Activated naive CD8-positive, alpha-beta T cell treated with anti-CD3 and anti-CD28 coated beads for 36 hours (primary cell): ENCODE measurements around the gene FSHB. TPM values are rescaled to one million over a fixed set of nuclear protein-coding genes. Genes with fewer than 3 reads are reported as not detected.
"Not testable (repeated sequence)": the region's sequence is repeated elsewhere in the genome, so short reads cannot be mapped to it uniquely, and the experiment has no call there.

ENCODE experiments used
- DNase-seq: peaks from one replicate; pipeline ENCODE4 v3.0.0; 2021
- H3K27ac Mint-ChIP-seq: one replicate; pipeline ENCODE4 v1.8.0; 2022; ENCODE audit warnings: mild to moderate bottlenecking, moderate library complexity, mixed read lengths
- H3K27me3 Mint-ChIP-seq: one replicate; pipeline ENCODE4 v1.8.0; 2022; ENCODE audit warnings: mild to moderate bottlenecking, mixed read lengths
- H3K36me3 Mint-ChIP-seq: one replicate; pipeline ENCODE4 v1.8.0; 2021; ENCODE audit warnings: mild to moderate bottlenecking, mixed read lengths
- H3K4me1 Mint-ChIP-seq: one replicate; pipeline ENCODE4 v1.8.0; 2021; ENCODE audit warnings: mixed read lengths
- H3K4me3 Mint-ChIP-seq: one replicate; pipeline ENCODE4 v1.8.0; 2022; ENCODE audit warnings: mild to moderate bottlenecking, moderate library complexity, mixed read lengths
- H3K9me3 Mint-ChIP-seq: one replicate; pipeline ENCODE4 v1.8.0; 2022; ENCODE audit warnings: mixed read lengths
- total RNA-seq, 2 experiments: library from RNA; stranded (reverse); gene quantifications; one replicate each; pipeline ENCODE4 v1.2.3, GENCODE V29; 2021

The FSHB gene
- total RNA-seq, 2 experiments from 2014 or later, result not detected

DNA sequence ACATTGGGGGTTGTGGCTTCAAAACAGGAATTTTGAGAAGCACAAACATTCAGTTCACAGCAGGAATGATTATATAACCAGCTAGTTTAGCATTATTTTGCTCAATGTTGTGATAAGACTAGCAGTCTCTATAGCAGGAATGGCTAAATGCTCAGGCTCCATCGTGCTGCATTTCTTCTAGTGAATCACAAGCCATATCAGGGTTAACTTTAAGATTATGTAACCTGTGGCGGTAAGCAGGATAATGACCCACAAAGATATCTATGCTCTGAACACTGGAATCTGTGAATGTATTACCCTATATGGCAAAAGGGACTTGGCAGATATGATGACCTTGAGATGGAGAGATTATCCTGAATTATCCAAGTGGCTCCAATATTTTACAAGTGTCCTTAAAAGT, 14.8 kb downstream of the FSHB start:
- Mint-ChIP-seq H3K4me3 (no peak overlapping the region), H3K27ac (no peak overlapping the region), H3K9me3 (no peaks in the 10 kb centered on the region), H3K36me3 (no peaks in the 10 kb centered on the region), H3K4me1 (peaks cover 3% of the 10 kb centered on the region), H3K27me3 (peaks cover 12% of the 10 kb centered on the region)
- no peak for DNase-seq

DNA sequence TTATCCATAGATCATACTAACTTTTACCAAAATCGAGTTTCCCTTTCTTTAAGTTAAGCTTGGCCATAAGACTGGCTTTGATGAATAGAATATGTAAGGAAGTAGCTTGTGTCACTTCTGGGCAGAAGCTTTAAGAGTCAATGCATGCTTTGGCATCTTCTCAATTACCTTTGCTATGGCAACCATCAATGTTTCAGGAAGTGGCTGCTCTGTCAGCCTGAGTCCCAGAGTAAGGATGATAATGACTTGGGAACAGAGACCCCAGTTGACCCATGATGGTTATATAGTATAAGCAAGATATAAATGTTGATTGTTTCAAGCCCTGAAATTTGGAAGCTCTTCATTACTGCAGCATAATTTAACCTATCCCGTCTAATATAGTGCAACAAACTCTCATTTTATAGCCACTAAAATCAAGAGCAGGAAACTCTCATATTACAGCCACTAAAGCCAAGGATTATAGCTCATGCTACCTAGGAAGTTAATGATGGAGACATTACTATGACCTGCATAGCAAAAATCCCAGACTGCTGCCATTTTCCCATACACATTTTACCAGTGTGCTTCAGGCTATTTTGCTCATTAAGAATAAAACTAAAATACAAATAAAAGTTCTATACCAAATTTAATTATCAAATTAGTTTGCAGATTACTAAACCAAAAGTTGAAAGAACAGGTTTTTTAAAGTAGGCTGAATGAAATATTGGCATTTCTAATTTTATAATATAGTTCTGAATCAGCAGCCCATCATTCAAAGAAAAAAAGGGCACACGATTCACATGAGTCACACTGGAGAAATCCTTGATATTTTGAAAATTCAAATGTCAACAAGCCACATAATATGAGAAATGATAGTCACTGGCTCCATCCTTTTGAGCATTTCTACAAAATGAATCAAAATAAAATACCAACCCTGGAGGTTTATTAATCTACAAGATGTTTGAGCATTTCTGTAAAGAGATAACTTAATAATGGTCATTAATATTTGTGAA, 23.8 kb downstream of the FSHB start:
- Mint-ChIP-seq H3K4me3 (no peak overlapping the region), H3K9me3 (peaks cover 3% of the 10 kb centered on the region), H3K27ac (no peak overlapping the region), H3K27me3 (no peaks in the 10 kb centered on the region), H3K4me1 (peaks cover 8% of the 10 kb centered on the region), H3K36me3 (no peaks in the 10 kb centered on the region)
- no peak for DNase-seq

DNA sequence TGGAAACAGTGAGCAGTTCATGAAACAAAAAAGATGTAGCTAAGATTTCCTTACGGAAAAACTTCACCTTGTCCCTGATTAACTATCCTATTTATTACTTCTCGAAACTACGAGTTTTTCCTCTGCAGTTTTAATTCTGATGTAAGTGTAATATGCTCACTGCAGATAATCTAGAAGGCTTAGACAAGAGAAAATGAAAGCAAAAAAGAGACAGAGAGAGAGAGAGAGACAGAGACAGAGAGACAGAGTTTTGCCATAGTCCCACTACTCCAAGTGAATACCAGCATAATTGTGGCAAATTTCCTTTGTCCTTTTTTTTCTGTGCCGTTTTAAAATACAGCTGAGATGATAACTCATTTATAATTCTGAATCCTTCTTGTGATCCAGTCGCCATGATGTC, 24.8 kb downstream of the FSHB start:
- Mint-ChIP-seq H3K36me3 (no peaks in the 10 kb centered on the region), H3K4me1 (peaks cover 8% of the 10 kb centered on the region), H3K27me3 (no peaks in the 10 kb centered on the region), H3K27ac (no peak overlapping the region), H3K9me3 (peaks cover 3% of the 10 kb centered on the region), H3K4me3 (no peak overlapping the region)
- DNase-seq, result no peak

DNA sequence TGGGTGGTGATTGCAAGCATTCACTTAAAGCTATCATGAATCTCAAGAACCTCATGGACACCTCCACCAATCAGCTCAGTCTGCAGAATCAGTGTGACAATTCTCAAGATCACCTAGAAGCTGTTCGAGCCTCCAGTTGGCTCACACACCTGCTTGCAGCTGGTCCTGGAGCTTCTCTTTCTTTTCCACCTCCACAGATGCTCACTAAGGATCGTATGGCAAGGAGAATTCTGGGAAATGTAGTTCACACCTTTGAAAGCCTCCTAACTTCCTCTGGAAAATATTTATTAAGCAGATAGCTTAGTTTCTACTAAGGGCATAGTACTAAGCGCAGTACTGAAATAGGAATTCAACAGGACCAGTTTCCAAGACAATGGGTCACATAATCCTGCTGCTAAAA, 26.2 kb downstream of the FSHB start:
- no peaks in the 10 kb centered on the region for H3K27me3 Mint-ChIP-seq
- no peak overlapping the region for H3K4me3 Mint-ChIP-seq
- no peak for DNase-seq
- H3K36me3 Mint-ChIP-seq, result no peaks in the 10 kb centered on the region
- peaks cover 8% of the 10 kb centered on the region for H3K4me1 Mint-ChIP-seq
- no peak overlapping the region for H3K27ac Mint-ChIP-seq
- H3K9me3 Mint-ChIP-seq, result peaks cover 3% of the 10 kb centered on the region

DNA sequence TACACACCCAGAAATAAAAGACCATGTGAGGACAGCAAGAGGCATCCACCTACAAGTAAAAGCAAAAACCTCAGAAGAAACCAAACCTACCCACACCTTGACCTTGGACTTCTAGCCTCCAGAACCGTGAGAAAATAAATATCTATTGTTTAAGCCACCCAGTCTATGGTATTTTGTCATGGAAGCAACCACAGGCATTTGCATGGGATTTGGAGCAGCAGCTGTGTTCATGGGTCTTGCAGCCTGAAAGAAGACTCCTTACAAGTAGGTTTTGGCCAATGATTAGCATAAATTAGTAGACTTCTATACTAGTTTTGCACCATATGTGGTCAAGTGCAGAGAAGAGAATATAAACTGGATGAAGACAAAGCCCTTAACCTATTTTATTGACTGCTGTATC, 27.9 kb downstream of the FSHB start:
- no peak for DNase-seq
- peaks cover 6% of the 10 kb centered on the region for H3K9me3 Mint-ChIP-seq
- H3K4me1 Mint-ChIP-seq, result peaks cover 8% of the 10 kb centered on the region
- no peaks in the 10 kb centered on the region for H3K36me3 Mint-ChIP-seq
- H3K27me3 Mint-ChIP-seq, result no peaks in the 10 kb centered on the region
- H3K4me3 Mint-ChIP-seq, result no peak overlapping the region
- H3K27ac Mint-ChIP-seq, result no peak overlapping the region

DNA sequence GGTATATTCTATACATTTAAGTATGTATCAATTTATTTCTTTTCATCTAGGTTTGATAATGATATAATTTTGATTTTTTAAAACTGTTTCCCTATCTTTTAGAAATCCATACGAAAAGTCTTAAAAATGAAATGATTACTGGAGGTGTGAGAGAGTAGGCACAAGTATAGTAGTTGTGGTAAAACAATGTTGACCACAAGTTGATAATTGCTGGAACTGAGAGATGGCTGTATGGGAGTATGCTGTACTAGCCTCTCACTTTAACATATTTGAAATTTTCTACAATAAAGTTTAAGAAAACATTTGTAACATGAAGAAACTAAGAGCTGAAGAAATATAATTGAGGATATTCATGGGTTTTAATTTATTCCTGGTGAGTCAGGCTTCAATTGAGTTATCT, 30.0 kb downstream of the FSHB start:
- peaks cover 10% of the 10 kb centered on the region for H3K9me3 Mint-ChIP-seq
- no peaks in the 10 kb centered on the region for H3K36me3 Mint-ChIP-seq
- H3K27me3 Mint-ChIP-seq, result no peaks in the 10 kb centered on the region
- no peak overlapping the region for H3K4me3 Mint-ChIP-seq
- no peak for DNase-seq
- no peaks in the 10 kb centered on the region for H3K4me1 Mint-ChIP-seq
- no peak overlapping the region for H3K27ac Mint-ChIP-seq

DNA sequence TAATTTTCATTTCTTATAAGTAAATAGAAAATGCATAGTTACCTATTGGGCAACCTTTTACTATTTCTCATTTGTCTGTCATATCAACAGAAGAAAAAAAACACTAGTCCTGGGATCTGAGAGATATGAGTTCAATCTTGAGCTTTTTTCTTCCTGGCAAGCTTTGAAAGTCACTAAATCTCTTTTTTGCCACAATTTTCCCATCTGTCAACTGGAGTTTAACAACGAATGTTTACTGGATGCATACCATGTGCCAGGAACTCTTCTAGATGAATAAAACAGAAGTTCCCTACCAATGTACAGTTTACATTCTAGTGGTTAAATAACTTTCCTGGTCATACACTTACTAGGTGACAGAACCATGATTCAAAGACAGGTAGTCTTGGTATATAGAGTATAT, 31.0 kb downstream of the FSHB start:
- Mint-ChIP-seq H3K4me1 (no peaks in the 10 kb centered on the region), H3K9me3 (peaks cover 10% of the 10 kb centered on the region), H3K27ac (no peak overlapping the region), H3K36me3 (no peaks in the 10 kb centered on the region), H3K27me3 (no peaks in the 10 kb centered on the region), H3K4me3 (no peak overlapping the region)
- DNase-seq, result no peak

DNA sequence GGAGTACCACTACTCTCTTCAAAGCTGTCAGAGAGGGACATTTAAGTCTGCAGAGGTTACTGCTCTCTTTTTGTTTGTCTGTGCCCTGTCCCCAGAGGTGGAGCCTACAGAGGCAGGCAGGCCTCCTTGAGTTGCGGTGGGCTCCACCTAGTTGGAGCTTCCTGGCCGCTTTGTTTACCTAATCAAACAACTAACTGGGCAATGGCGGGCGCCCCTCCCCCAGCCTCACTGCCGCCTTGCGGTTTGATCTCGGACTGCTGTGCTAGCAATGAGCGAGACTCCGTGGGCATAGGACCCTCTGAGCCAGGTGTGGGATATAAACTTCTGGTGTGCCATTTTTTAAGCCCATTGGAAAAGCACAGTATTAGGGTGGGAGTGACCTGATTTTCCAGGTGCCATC, 37.8 kb downstream of the FSHB start:
- H3K27me3 Mint-ChIP-seq, result peaks cover 14% of the 10 kb centered on the region
- H3K4me3 Mint-ChIP-seq, H3K27ac Mint-ChIP-seq, H3K36me3 Mint-ChIP-seq, H3K9me3 Mint-ChIP-seq, H3K4me1 Mint-ChIP-seq, DNase-seq: not testable (repeated sequence)

DNA sequence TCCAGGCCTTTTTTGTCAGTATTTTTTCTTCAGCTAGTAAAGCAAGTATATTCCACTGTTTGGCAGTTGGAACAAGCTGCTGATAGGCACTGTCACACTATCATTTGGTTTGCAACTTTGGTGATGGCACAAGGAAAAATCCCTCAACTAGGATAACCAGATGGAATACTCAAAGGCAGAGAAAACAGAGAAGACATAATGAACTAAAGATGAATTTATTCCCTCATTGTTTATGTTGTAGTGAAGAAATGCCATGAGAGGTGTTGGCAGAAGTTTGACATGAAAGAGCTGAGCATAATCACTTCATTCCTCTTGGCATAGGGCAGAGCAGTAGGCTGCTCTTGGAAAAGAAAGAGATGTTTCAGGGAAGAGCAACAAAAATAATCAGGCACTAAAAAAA, 39.9 kb downstream of the FSHB start:
- Mint-ChIP-seq H3K4me1 (no peaks in the 10 kb centered on the region), H3K27me3 (peaks cover 14% of the 10 kb centered on the region), H3K4me3 (no peak overlapping the region), H3K27ac (no peak overlapping the region), H3K9me3 (no peaks in the 10 kb centered on the region), H3K36me3 (no peaks in the 10 kb centered on the region)
- no peak for DNase-seq

DNA sequence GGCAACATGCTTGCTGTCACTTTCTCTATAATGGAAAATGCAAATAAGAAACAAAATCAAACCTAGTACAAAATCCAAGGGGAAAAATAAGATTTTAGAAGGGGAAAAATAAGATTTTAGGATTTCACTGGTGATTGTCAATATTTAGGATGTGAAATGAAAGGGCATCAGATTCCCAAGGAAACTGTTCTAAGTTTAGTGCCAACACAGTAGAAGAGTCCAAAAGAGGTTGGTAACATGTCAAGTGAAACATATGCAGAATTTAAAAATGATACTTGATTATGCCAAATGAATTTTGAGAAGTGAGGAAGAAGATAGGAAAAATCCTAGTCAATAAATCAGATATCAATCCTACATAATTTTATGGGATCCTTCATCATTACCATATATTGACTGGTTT, 46.4 kb downstream of the FSHB start:
- Mint-ChIP-seq H3K9me3 (no peaks in the 10 kb centered on the region), H3K4me1 (peaks cover 13% of the 10 kb centered on the region), H3K27ac (no peak overlapping the region), H3K27me3 (no peaks in the 10 kb centered on the region), H3K4me3 (no peak overlapping the region), H3K36me3 (no peaks in the 10 kb centered on the region)
- DNase-seq, result no peak

DNA sequence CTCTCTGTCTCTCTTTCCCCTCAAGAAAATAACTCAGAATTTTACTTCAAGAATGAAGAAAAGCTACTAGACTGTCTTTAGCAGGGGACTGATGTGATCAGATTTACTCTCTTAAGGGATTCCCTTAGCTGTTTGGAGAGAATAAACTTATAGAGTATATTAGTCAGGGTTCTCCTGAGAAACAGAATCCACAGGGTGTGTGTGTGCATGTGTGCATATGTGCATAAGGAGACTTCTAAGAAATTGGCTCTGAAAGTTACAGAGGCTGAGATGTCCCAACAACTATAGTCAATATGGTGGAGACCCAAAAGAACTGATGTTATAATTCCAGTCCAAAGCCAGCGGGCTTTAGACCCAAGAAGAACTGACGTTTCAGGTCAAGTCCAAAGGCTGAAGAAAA, 49.0 kb downstream of the FSHB start:
- Mint-ChIP-seq H3K27ac (no peak overlapping the region), H3K36me3 (no peaks in the 10 kb centered on the region), H3K9me3 (peaks cover 2% of the 10 kb centered on the region), H3K27me3 (no peaks in the 10 kb centered on the region), H3K4me1 (peaks cover 19% of the 10 kb centered on the region), H3K4me3 (no peak overlapping the region)
- DNase-seq, result no peak

DNA sequence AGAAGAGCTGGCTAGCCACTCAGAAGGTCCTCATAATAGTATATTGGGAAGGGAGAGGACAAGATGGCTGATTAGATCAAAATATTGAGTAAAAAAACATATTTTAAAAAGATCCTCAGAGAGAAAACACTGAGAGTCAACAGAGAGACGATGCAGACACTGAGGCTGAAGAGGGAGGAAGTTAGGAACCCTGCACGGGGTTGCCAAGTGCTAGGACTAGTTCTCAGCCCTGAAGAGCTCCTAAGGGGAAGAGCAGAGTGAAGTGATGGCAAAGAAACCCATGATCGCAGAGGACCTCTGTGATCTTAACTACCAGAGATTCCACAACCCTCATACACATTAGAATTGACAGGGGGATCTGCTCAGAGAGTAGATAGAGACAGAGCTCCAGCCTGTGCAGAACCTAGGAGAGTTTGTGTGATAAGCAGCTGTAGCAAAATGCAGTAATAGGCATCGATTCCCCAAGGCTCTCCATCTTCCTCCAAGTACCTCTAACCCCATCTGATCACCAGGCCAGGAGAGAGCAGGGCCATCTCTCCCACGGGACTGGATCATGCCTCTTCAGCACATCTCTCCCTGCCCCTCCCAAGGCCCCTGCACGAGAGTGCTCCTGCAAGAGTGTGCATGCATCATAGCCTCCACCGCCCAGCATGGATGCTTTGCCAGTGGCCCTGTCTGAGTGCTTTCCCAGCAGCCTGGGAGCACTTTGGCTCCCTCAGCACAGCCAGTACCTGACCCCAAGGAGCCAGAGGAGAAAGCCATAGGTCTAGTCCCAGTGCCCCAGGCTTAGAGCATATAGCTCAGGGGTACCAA, 50.9 kb downstream of the FSHB start:
- DNase-seq, result no peak
- H3K4me1 Mint-ChIP-seq, result peaks cover 19% of the 10 kb centered on the region
- no peaks in the 10 kb centered on the region for H3K36me3 Mint-ChIP-seq
- peak overlapping the region; percentile 26 for H3K27ac Mint-ChIP-seq
- H3K4me3 Mint-ChIP-seq, result no peak overlapping the region
- H3K9me3 Mint-ChIP-seq, result peaks cover 2% of the 10 kb centered on the region
- no peaks in the 10 kb centered on the region for H3K27me3 Mint-ChIP-seq

DNA sequence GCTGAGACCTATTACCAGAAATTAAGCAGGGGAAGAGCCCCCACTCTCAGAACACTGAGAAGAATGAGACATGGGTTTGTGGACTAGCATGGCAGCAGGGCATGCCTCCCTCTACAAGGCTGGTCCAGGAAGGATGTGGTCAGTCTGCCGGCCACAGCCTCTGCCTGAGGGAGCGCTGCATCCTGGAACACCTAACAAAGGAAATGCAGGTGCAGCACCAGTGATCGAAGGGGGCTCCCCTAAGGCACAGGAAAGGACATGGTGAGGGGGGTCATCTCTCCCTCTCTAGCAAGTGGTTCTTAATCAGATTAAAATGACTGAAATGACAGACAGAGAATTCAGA, 51.4 kb downstream of the FSHB start:
- no peak overlapping the region for H3K4me3 Mint-ChIP-seq
- peaks cover 19% of the 10 kb centered on the region for H3K4me1 Mint-ChIP-seq
- no peaks in the 10 kb centered on the region for H3K36me3 Mint-ChIP-seq
- DNase-seq, result peak; percentile 44
- H3K27ac Mint-ChIP-seq, result peak overlapping the region; percentile 26
- H3K9me3 Mint-ChIP-seq, result peaks cover 2% of the 10 kb centered on the region
- H3K27me3 Mint-ChIP-seq, result no peaks in the 10 kb centered on the region
